HG03045 (cell line): ENCODE data around the gene PHACTR1.
"Not testable (repeated sequence)": the region's sequence is repeated elsewhere in the genome, so short reads cannot be mapped to it uniquely, and the experiment has no call there.

Source experiments
- ATAC-seq: cut with Tn5 transposase; IDR thresholded peaks from one replicate; pipeline ENCODE4 v1.9.1; 2021; ENCODE audit warnings: mild to moderate bottlenecking, moderate library complexity; ENCODE audit not compliant: unreplicated experiment

Gene PHACTR1

GRCh38 chr6:13217206-13217905 lies 500.8 kb downstream of the PHACTR1 start:
- no peak for ATAC-seq

- no peak for ATAC-seq
Observed at GRCh38 chr6:13220266-13220665, 503.7 kb downstream of the PHACTR1 start.

- no peak for ATAC-seq
Observed at GRCh38 chr6:13222048-13222447, 505.5 kb downstream of the PHACTR1 start.

GRCh38 chr6:13226071-13226470 lies 509.5 kb downstream of the PHACTR1 start:
- no peak for ATAC-seq

- no peak for ATAC-seq
Observed at GRCh38 chr6:13228264-13229204, 512.0 kb downstream of the PHACTR1 start.

- peak; percentile 74 for ATAC-seq
Observed at GRCh38 chr6:13229205-13230085, 512.9 kb downstream of the PHACTR1 start.

- ATAC-seq: no peak
Observed at GRCh38 chr6:13233106-13233505, 516.5 kb downstream of the PHACTR1 start.

GRCh38 chr6:13234130-13234529 lies 517.6 kb downstream of the PHACTR1 start:
- no peak for ATAC-seq

- ATAC-seq: no peak
Observed at GRCh38 chr6:13235339-13235738, 518.8 kb downstream of the PHACTR1 start.

- ATAC-seq: no peak
Observed at GRCh38 chr6:13237318-13237717, 520.8 kb downstream of the PHACTR1 start.

GRCh38 chr6:13238017-13238416 lies 521.5 kb downstream of the PHACTR1 start:
- no peak for ATAC-seq

- no peak for ATAC-seq
Observed at GRCh38 chr6:13238640-13239216, 522.2 kb downstream of the PHACTR1 start.

- ATAC-seq: no peak
Observed at GRCh38 chr6:13239530-13240455, 523.2 kb downstream of the PHACTR1 start.

- no peak for ATAC-seq
Observed at GRCh38 chr6:13241364-13241763, 524.8 kb downstream of the PHACTR1 start.

- no peak for ATAC-seq
Observed at GRCh38 chr6:13242178-13242577, 525.6 kb downstream of the PHACTR1 start.

- ATAC-seq: no peak
Observed at GRCh38 chr6:13242590-13242989, 526.0 kb downstream of the PHACTR1 start.

GRCh38 chr6:13243033-13243432 lies 526.5 kb downstream of the PHACTR1 start:
- ATAC-seq: no peak

- not testable (repeated sequence) for ATAC-seq
Observed at GRCh38 chr6:13243745-13244144, 527.2 kb downstream of the PHACTR1 start.

- ATAC-seq: no peak
Observed at GRCh38 chr6:13247627-13248026, 531.1 kb downstream of the PHACTR1 start.

GRCh38 chr6:13248053-13248452 lies 531.5 kb downstream of the PHACTR1 start:
- no peak for ATAC-seq
